GM10266 (cell line): Measurements from ENCODE around the gene INPP4B.

Experiments used
- DNase-seq: peaks from one replicate; pipeline ENCODE4 v3.0.0; 2012; ENCODE audit errors: extremely low spot score
- CTCF ChIP-seq: IDR thresholded peaks from 2 replicates; pipeline ENCODE4 v1.5.1; 2012; ENCODE audit warnings: mild to moderate bottlenecking, low read depth; ENCODE audit not compliant: control insufficient read depth, insufficient read depth; ENCODE audit errors: missing control alignments

Gene INPP4B

GRCh38 chr4:142614621-142615323 lies 231.3 kb downstream of the INPP4B start:
- no peak for DNase-seq
- no peak for TF ChIP-seq CTCF

GRCh38 chr4:142607976-142608375 lies 238.1 kb downstream of the INPP4B start:
- no peak for DNase-seq
- TF ChIP-seq CTCF: no peak

DNA sequence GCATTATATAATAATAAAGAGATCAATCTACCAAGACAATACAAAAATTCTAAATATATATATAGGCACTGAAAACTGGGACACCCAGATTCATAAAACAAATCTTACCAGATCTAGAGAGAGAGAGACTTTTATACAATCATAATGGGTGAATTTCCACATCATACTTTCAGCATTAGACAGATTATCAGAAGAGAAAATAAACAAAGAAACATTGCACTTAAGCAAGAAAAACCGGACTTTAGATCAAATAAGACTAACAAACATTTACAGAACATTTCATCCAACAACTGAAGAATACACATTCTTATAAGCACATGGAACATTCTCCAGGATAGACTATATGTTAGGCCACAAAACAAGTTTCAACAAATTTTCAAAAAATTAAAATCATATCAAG lies 245.1 kb downstream of the INPP4B start:
- no peak for DNase-seq
- no peak for TF ChIP-seq CTCF

DNA sequence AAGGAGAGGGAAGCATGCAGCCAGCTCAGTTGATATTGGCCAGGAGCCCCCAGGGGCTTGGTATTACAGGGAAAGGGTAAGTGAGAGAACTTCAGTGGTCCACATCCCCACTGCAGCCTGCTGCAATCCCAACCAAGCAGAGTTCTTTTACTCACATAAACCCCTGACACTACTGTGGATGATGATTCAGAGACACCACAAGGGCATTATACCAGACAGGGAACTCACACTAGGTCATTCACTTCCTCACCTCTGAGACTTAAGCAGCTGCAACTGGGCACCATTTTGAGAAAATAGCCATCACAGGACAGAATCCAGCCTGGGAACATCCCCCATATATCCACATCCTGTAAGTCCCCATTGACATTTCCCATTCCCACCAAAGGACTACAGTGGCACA lies 248.0 kb downstream of the INPP4B start:
- TF ChIP-seq CTCF: no peak
- DNase-seq: no peak

DNA sequence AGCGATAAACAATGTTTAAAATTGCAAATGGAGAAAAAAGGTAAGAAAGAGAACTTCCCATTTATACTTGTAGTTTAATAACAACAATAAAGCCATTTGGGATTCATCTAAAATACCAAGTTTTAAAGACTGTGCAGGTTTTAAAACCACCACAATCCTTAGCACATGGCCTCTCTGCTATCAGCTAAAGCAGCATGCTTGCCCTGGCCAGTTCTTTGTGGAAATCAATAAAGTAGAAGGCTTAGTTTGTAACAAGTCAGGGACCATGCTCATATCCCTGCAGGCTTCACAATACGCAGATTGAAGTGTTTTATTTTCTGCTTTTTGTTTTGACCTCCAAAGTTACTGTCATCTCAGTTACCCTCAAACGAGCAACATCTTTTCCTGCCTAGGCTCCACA lies 249.5 kb downstream of the INPP4B start:
- no peak for TF ChIP-seq CTCF
- no peak for DNase-seq

DNA sequence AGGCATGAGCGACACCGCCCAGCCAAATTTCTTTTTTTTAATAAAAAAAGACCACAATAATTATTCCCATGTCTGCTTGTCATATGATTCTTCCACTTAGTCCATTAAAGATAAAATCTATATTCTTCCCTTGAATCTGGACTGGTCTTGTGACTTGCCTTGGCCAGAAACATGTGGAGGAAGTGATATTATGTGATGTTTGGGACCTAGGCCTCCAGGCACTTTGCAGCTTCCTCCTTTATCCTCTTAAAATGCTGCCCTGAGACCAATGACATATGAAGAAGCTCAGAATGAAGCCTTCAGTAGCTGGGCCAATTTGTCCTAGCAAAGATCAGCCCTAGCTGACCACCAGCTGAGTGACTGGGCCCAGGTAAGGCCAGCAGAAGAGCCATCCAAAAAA lies 250.0 kb downstream of the INPP4B start:
- DNase-seq: no peak
- TF ChIP-seq CTCF: no peak

- no peak for DNase-seq
- TF ChIP-seq CTCF: no peak
These were observed 250.8 kb downstream of the INPP4B start for GRCh38 chr4:142595222-142595871.
